ENCODE measurements around the gene CEPT1. TPM values are rescaled to one million over a fixed set of nuclear protein-coding genes. Genes with fewer than 3 reads are reported as not detected.

Gene CEPT1
- polyA plus RNA-seq, 1 of the 3 experiments (the other 2 are of a cell fraction) = 11.6 TPM

DNA sequence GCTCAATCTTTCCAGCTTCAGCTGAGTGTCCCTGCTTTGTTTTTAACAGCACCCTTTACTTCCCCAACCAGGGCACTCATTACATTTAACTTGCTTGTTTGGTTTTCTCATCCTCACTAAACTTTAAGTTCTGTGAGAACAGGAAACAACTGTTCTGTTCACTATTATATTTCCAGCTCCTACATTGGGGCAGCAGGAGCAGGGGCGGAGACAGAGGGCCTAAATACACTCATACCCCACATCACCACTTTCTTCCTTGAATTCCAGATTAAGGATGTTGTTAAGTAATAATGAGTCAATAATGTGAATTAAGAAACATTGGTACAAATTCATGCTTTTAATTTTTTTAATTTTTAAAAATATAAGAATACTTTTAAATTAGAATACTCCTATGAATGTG, 6.2 kb upstream of the CEPT1 start:
- POLR2A ChIA-PET = interaction anchor here (0.6 kb wide), 1 partner anchor 1737 kb away, joined by 3 read pairs; no protein-coding TSS in a partner anchor
- peaks cover 23% of the 10 kb centered on the region for H3K79me2 ChIP-seq (ENCODE audit: insufficient read depth)
- H4K20me1 ChIP-seq (ENCODE audit: insufficient read depth) = no peaks in the 10 kb centered on the region
- H3K36me3 ChIP-seq (replicated peaks in 1 of 2; ENCODE audit: control insufficient read depth in 1 of 2, insufficient read depth in 2 of 2, low read length in 1 of 2) = peaks cover 18 to 45% of the 10 kb centered on the region in 2 experiments
- peaks cover 0 to 2% of the 10 kb centered on the region in 2 experiments; a peak in 2 of 4 replicates for H3K4me1 ChIP-seq (ENCODE audit: control insufficient read depth in 1 of 2, insufficient read depth in 2 of 2, low read depth in 1 of 2, low read length in 1 of 2)
- H3F3A ChIP-seq (replicated peaks; ENCODE audit: insufficient read depth) = peaks cover 4% of the 10 kb centered on the region
- no peak for TF ChIP-seq FOSL2 (IDR thresholded peaks at IDR 0.05; ENCODE audit: borderline replicate concordance, low read depth)
- TF ChIP-seq TEAD4 (IDR thresholded peaks at IDR 0.05; ENCODE audit: borderline replicate concordance, insufficient read depth) = no peak
- TF ChIP-seq EZH2phosphoT487 (IDR thresholded peaks at IDR 0.05; ENCODE audit: borderline replicate concordance, low read depth) = no peak
- no peak for TF ChIP-seq ELF1 (IDR thresholded peaks at IDR 0.05)
- TF ChIP-seq, protein P1, sequence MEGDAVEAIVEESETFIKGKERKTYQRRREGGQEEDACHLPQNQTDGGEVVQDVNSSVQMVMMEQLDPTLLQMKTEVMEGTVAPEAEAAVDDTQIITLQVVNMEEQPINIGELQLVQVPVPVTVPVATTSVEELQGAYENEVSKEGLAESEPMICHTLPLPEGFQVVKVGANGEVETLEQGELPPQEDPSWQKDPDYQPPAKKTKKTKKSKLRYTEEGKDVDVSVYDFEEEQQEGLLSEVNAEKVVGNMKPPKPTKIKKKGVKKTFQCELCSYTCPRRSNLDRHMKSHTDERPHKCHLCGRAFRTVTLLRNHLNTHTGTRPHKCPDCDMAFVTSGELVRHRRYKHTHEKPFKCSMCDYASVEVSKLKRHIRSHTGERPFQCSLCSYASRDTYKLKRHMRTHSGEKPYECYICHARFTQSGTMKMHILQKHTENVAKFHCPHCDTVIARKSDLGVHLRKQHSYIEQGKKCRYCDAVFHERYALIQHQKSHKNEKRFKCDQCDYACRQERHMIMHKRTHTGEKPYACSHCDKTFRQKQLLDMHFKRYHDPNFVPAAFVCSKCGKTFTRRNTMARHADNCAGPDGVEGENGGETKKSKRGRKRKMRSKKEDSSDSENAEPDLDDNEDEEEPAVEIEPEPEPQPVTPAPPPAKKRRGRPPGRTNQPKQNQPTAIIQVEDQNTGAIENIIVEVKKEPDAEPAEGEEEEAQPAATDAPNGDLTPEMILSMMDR (IDR thresholded peaks at IDR 0.05) = no peak
- no peak for DNase-seq
- WGBS (ENCODE audit: low lambda C conversion rate) = 100% methylated on average over 1 of the region's 1 CpG
- H3K27ac ChIP-seq (ENCODE audit: low read depth in 2 of 2, low read length in 1 of 2) = no peak overlapping the region
- H3K27me3 ChIP-seq (ENCODE audit: insufficient read depth) = no peaks in the 10 kb centered on the region
- no peak overlapping the region for H3K9ac ChIP-seq
- CTCF ChIA-PET = no interaction called here
- no peak overlapping the region for H3K4me2 ChIP-seq
- no peaks in the 10 kb centered on the region for H3K9me3 ChIP-seq
- no peaks in the 10 kb centered on the region for H3K9me2 ChIP-seq
- no peak overlapping the region for H2AFZ ChIP-seq (ENCODE audit: low read depth)
- no peak overlapping the region for H3K4me3 ChIP-seq (ENCODE audit: low read depth in 2 of 2, low read length in 1 of 2)

DNA sequence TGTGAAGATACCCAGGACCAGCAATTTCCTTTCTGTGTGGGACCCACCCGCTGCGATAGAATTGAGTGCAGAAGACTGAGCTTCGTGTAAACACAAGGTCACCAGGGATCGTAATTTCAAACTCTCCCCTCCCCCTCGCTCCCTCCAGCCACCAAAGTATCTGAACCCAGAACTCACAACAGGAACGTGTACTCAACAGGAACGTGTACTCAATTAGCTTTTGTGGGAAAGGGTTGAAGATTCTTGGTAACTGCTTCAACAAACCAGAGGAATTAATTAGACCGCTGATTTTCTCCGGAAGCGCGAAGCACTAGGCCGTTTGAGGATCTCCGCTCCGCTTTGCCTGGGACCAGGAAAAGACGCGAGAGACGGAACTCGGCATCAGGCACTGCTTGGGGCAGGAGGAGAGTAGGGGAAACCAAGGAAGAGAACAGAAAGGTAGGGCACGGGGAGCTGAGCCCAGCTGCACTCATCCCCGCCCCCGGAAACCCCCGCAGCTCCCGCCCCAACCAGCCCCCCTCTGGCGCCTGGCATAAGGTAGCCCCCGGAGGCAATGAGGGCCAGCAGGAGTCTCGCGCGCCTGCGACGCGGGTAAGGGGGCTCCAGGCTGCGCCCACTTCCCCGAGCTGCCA, 583 bp upstream of the CEPT1 start:
- H3K79me2 ChIP-seq (ENCODE audit: insufficient read depth) = peaks cover 71% of the 10 kb centered on the region
- H3F3A ChIP-seq (replicated peaks; ENCODE audit: insufficient read depth) = peaks cover 4% of the 10 kb centered on the region
- CTCF ChIA-PET = interaction anchor here (0.6 to 0.9 kb wide), 2 partner anchors 15 to 520 kb away, joined by 3 to 4 read pairs; no protein-coding TSS in a partner anchor
- H3K4me3 ChIP-seq (ENCODE audit: low read depth in 2 of 2, low read length in 1 of 2) = peak overlapping the region; percentile 89 to 94
- peaks cover 8 to 25% of the 10 kb centered on the region in 2 experiments for H3K36me3 ChIP-seq (replicated peaks in 1 of 2; ENCODE audit: control insufficient read depth in 1 of 2, insufficient read depth in 2 of 2, low read length in 1 of 2)
- peaks cover 5% of the 10 kb centered on the region; the same call in 1 of the 2 replicates for H4K20me1 ChIP-seq (ENCODE audit: insufficient read depth)
- H3K9me3 ChIP-seq = no peaks in the 10 kb centered on the region
- DNase-seq = peak; percentile 66
- peak overlapping the region; percentile 85 for H2AFZ ChIP-seq (ENCODE audit: low read depth)
- no peaks in the 10 kb centered on the region for H3K27me3 ChIP-seq (ENCODE audit: insufficient read depth)
- WGBS (ENCODE audit: low lambda C conversion rate) = under 1% methylated on average over 19 of the region's 33 CpGs
- POLR2A ChIA-PET = interaction anchor here (0.6 to 1.5 kb wide), 3 partner anchors 15 to 175 kb away, joined by 3 to 5 read pairs (median 4); partner anchors contain the start of gene LRIF1
- peak overlapping the region; percentile 86 for H3K9ac ChIP-seq
- H3K27ac ChIP-seq (ENCODE audit: low read depth in 2 of 2, low read length in 1 of 2) = peak overlapping the region; percentile 82 to 98
- TF ChIP-seq, protein P2, sequence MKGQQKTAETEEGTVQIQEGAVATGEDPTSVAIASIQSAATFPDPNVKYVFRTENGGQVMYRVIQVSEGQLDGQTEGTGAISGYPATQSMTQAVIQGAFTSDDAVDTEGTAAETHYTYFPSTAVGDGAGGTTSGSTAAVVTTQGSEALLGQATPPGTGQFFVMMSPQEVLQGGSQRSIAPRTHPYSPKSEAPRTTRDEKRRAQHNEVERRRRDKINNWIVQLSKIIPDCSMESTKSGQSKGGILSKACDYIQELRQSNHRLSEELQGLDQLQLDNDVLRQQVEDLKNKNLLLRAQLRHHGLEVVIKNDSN (IDR thresholded peaks at IDR 0.05; ENCODE audit: borderline replicate concordance, low read depth) = no peak
- TF ChIP-seq CHD2 (IDR thresholded peaks at IDR 0.05; ENCODE audit: low read length, partially characterized antibody) (peak; percentile 16), EZH2phosphoT487 (IDR thresholded peaks at IDR 0.05; ENCODE audit: borderline replicate concordance, low read depth) (no peak), TAF1 (IDR thresholded peaks at IDR 0.05; ENCODE audit: borderline replicate concordance, low read depth, low read length) (0 out of 2 replicates have a peak, but pooled peaks have one; percentile 7), FOXJ3 (CRISPR knock-in tag; IDR thresholded peaks at IDR 0.05) (no peak), GABPA (IDR thresholded peaks at IDR 0.05; ENCODE audit: low read depth) (peak; percentile 10; the same call in 1 of the 2 replicates), ELF1 (IDR thresholded peaks at IDR 0.05) (no peak), RFX5 (IDR thresholded peaks at IDR 0.05; ENCODE audit: low read length) (no peak)
- TF ChIP-seq, protein P3, sequence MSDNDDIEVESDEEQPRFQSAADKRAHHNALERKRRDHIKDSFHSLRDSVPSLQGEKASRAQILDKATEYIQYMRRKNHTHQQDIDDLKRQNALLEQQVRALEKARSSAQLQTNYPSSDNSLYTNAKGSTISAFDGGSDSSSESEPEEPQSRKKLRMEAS (IDR thresholded peaks at IDR 0.05; ENCODE audit: low read depth) = 0 out of 2 replicates have a peak, but pooled peaks have one; percentile 12
- H3K9me2 ChIP-seq = no peaks in the 10 kb centered on the region
- H3K4me1 ChIP-seq (ENCODE audit: control insufficient read depth in 1 of 2, insufficient read depth in 2 of 2, low read depth in 1 of 2, low read length in 1 of 2) = peaks cover 7 to 15% of the 10 kb centered on the region in 2 experiments; a peak in 3 of 4 replicates
- peak overlapping the region; percentile 92 for H3K4me2 ChIP-seq
